ENCODE data around the gene ZNF565. TPM values are rescaled to one million over a fixed set of nuclear protein-coding genes. Genes with fewer than 3 reads are reported as not detected.

Gene ZNF565
- total RNA-seq, 1 experiment from 2014 or later, result 3.0 TPM

DNA sequence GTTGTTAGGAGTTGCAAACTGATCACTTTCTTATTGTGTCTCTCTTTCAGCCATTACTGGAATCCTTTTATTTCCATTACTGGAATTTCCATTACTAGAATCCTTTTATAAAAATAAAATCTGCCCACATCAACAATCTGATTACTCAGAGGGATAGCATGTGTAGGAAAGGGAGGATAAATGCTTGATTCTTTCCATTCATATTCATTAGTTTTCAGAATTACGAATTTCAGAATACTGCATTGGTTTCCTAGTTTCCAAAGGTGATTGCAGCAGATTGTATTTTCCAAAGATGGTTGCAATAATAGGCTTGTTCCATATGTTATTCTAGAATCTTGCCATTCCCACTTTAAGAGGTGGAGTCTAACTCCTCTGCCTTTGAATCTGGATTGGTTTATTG, 37.6 kb upstream of the ZNF565 start:
- no peaks in the 10 kb centered on the region for H3K79me2 ChIP-seq (ENCODE audit: low read length)
- H3K27me3 ChIP-seq (ENCODE audit: low read length), result no peaks in the 10 kb centered on the region
- H4K20me1 ChIP-seq (ENCODE audit: low read length), result no peaks in the 10 kb centered on the region
- H3F3A ChIP-seq (ENCODE audit: low read length, unreplicated experiment), result no peaks in the 10 kb centered on the region
- no peak overlapping the region for H2AFZ ChIP-seq (ENCODE audit: low read length)
- ATAC-seq, result no peak
- BruUV-seq (replicated peaks), result no TSS peak
- POLR2A ChIA-PET (ENCODE audit: unreplicated experiment), result no interaction called here
- H3K9me2 ChIP-seq (replicated peaks; ENCODE audit: low read length), result no peaks in the 10 kb centered on the region
- no peak overlapping the region for H3K4me2 ChIP-seq (ENCODE audit: low read length)
- H3K27ac ChIP-seq (ENCODE audit: low read length), result no peak overlapping the region
- intact Hi-C loops (cut with micrococcal nuclease), result no loop called here
- no peak for TF ChIP-seq EZH2phosphoT487 (IDR thresholded peaks at IDR 0.05; ENCODE audit: borderline replicate concordance, low read length)
- TF ChIP-seq, protein P1, sequence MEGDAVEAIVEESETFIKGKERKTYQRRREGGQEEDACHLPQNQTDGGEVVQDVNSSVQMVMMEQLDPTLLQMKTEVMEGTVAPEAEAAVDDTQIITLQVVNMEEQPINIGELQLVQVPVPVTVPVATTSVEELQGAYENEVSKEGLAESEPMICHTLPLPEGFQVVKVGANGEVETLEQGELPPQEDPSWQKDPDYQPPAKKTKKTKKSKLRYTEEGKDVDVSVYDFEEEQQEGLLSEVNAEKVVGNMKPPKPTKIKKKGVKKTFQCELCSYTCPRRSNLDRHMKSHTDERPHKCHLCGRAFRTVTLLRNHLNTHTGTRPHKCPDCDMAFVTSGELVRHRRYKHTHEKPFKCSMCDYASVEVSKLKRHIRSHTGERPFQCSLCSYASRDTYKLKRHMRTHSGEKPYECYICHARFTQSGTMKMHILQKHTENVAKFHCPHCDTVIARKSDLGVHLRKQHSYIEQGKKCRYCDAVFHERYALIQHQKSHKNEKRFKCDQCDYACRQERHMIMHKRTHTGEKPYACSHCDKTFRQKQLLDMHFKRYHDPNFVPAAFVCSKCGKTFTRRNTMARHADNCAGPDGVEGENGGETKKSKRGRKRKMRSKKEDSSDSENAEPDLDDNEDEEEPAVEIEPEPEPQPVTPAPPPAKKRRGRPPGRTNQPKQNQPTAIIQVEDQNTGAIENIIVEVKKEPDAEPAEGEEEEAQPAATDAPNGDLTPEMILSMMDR (conservative IDR thresholded peaks at IDR 0.05; ENCODE audit: low read depth, low read length), result no peak
- no peak for TF ChIP-seq EZH2 (IDR thresholded peaks at IDR 0.05; ENCODE audit: low read length, unreplicated experiment)
- no peak for DNase-seq
- H3K9ac ChIP-seq (ENCODE audit: low read length), result no peak overlapping the region
- no peaks in the 10 kb centered on the region for H3K4me1 ChIP-seq (ENCODE audit: insufficient read depth, low read length)
- CTCF ChIA-PET, result no interaction called here
- H3K4me3 ChIP-seq (ENCODE audit: low read length), result no peak overlapping the region
- H3K36me3 ChIP-seq (ENCODE audit: low read depth, low read length), result no peaks in the 10 kb centered on the region
- no peaks in the 10 kb centered on the region for H3K9me3 ChIP-seq (ENCODE audit: low read length)

- Histone ChIP-seq H3K9me3 (ENCODE audit: low read length) (no peaks in the 10 kb centered on the region), H3K4me3 (ENCODE audit: low read length) (no peak overlapping the region), H3K27ac (ENCODE audit: low read length) (no peak overlapping the region), H3K27me3 (ENCODE audit: low read length) (no peaks in the 10 kb centered on the region), H3K36me3 (ENCODE audit: low read depth, low read length) (no peaks in the 10 kb centered on the region), H3K79me2 (ENCODE audit: low read length) (no peaks in the 10 kb centered on the region), H3K9ac (ENCODE audit: low read length) (no peak overlapping the region), H2AFZ (ENCODE audit: low read length) (no peak overlapping the region), H3F3A (ENCODE audit: low read length, unreplicated experiment) (no peaks in the 10 kb centered on the region), H3K9me2 (replicated peaks; ENCODE audit: low read length) (no peaks in the 10 kb centered on the region), H4K20me1 (ENCODE audit: low read length) (no peaks in the 10 kb centered on the region), H3K4me2 (ENCODE audit: low read length) (no peak overlapping the region), H3K4me1 (ENCODE audit: insufficient read depth, low read length) (no peaks in the 10 kb centered on the region)
- DNase-seq (no peak), ATAC-seq (no peak)
- ChIA-PET CTCF (no interaction called here), POLR2A (ENCODE audit: unreplicated experiment) (no interaction called here)
- TF ChIP-seq, protein P1 (conservative IDR thresholded peaks at IDR 0.05; ENCODE audit: low read depth, low read length), result no peak
- TF ChIP-seq EZH2phosphoT487 (IDR thresholded peaks at IDR 0.05; ENCODE audit: borderline replicate concordance, low read length) (no peak), EZH2 (IDR thresholded peaks at IDR 0.05; ENCODE audit: low read length, unreplicated experiment) (no peak)
- BruUV-seq (replicated peaks), result no TSS peak
- intact Hi-C loops (cut with micrococcal nuclease), result no loop called here
Observed at GRCh38 chr19:36246006-36246481, 31.6 kb upstream of the ZNF565 start.

- no peak overlapping the region for H3K9ac ChIP-seq (ENCODE audit: low read length)
- intact Hi-C loops (cut with micrococcal nuclease), result no loop called here
- H3K79me2 ChIP-seq (ENCODE audit: low read length), result no peaks in the 10 kb centered on the region
- H4K20me1 ChIP-seq (ENCODE audit: low read length), result no peaks in the 10 kb centered on the region
- CTCF ChIA-PET, result no interaction called here
- H3K9me2 ChIP-seq (replicated peaks; ENCODE audit: low read length), result no peaks in the 10 kb centered on the region
- no peaks in the 10 kb centered on the region for H3K4me1 ChIP-seq (ENCODE audit: insufficient read depth, low read length)
- ATAC-seq, result no peak
- H3K27me3 ChIP-seq (ENCODE audit: low read length), result no peaks in the 10 kb centered on the region
- H3K9me3 ChIP-seq (ENCODE audit: low read length), result no peaks in the 10 kb centered on the region
- no peaks in the 10 kb centered on the region for H3F3A ChIP-seq (ENCODE audit: low read length, unreplicated experiment)
- TF ChIP-seq, protein P1 (conservative IDR thresholded peaks at IDR 0.05; ENCODE audit: low read depth, low read length), result no peak
- TF ChIP-seq EZH2phosphoT487 (IDR thresholded peaks at IDR 0.05; ENCODE audit: borderline replicate concordance, low read length) (no peak), EZH2 (IDR thresholded peaks at IDR 0.05; ENCODE audit: low read length, unreplicated experiment) (no peak)
- POLR2A ChIA-PET (ENCODE audit: unreplicated experiment), result no interaction called here
- H3K4me3 ChIP-seq (ENCODE audit: low read length), result no peak overlapping the region
- H2AFZ ChIP-seq (ENCODE audit: low read length), result no peak overlapping the region
- no peaks in the 10 kb centered on the region for H3K36me3 ChIP-seq (ENCODE audit: low read depth, low read length)
- no peak overlapping the region for H3K4me2 ChIP-seq (ENCODE audit: low read length)
- DNase-seq, result no peak
- no peak overlapping the region for H3K27ac ChIP-seq (ENCODE audit: low read length)
- no TSS peak for BruUV-seq (replicated peaks)
Observed at GRCh38 chr19:36245210-36246005, 30.9 kb upstream of the ZNF565 start.

Data from PC-3 (cell line).